Kidney (tissue), 14 donors: ENCODE results near the gene SMARCC2. TPM values are rescaled to one million over a fixed set of nuclear protein-coding genes. Genes with fewer than 3 reads are reported as not detected.

Source experiments
- DNase-seq, 5 donors: peaks; one replicate each; pipeline ENCODE4 v3.0.0-alpha.2; 2013 to 2020
- FAIRE-seq: peaks from 2 replicates; lab custom pipeline; 2012; peaks lifted over from hg19 to GRCh38; lab: Jason Lieb, UNC
- H3K27ac ChIP-seq, 2 donors: one replicate each; pipeline ENCODE4 v1.7.0; 2013; ENCODE audit warnings: low read depth in 2 of 2, low read length in 2 of 2, inconsistent platforms in 1 of 2
- H3K27me3 ChIP-seq: one replicate; pipeline ENCODE4 v1.7.1; 2013; ENCODE audit warnings: low read length, inconsistent platforms; ENCODE audit not compliant: control insufficient read depth, insufficient read depth
- H3K36me3 ChIP-seq, 3 donors: one replicate each; pipeline versions ENCODE4 v1.7.0 to v1.7.1; 2013; ENCODE audit warnings: low read length in 3 of 3, control low read depth in 1 of 3, inconsistent platforms in 1 of 3; ENCODE audit not compliant: insufficient read depth in 3 of 3, control insufficient read depth in 2 of 3
- H3K4me1 ChIP-seq, 3 donors: one replicate each; pipeline versions ENCODE4 v1.7.0 to v1.7.1; 2013; ENCODE audit warnings: low read length in 3 of 3, inconsistent platforms in 1 of 3, low read depth in 1 of 3; ENCODE audit not compliant: control insufficient read depth in 2 of 3, insufficient read depth in 2 of 3
- H3K4me3 ChIP-seq, 3 donors: one replicate each; pipeline versions ENCODE4 v1.7.0 to v1.8.1; 2013; ENCODE audit warnings: low read length in 3 of 3, control low read depth in 1 of 3, inconsistent platforms in 1 of 3
- H3K9ac ChIP-seq, 3 donors: one replicate each; pipeline versions ENCODE4 v1.7.0 to v1.7.1; 2013; ENCODE audit warnings: low read length in 3 of 3, control low read depth in 1 of 3, inconsistent platforms in 1 of 3
- H3K9me3 ChIP-seq, 3 donors: one replicate each; pipeline versions ENCODE4 v1.7.0 to v1.7.1; 2013; ENCODE audit warnings: low read length in 3 of 3, control low read depth in 1 of 3, inconsistent platforms in 1 of 3; ENCODE audit not compliant: control insufficient read depth in 2 of 3, insufficient read depth in 1 of 3
- intact Hi-C: fragments of 100-400 bp; cut with DNase I; formaldehyde crosslinking; loops from one replicate; pipeline ENCODE4 v1.11.1; 2022
- polyA plus RNA-seq: library from polyadenylated mRNA; stranded (reverse); fragments of 350-450 nt; fragmentation: Illumina TruSeq; extraction: RNeasy Lipid Tissue Mini Kit (QIAGEN cat#74804); gene quantifications from one replicate; pipeline ENCODE4 v1.2.3, GENCODE V29; 2014; ENCODE audit warnings: low read depth, low replicate concordance; ENCODE audit not compliant: insufficient read depth
- total RNA-seq: library from RNA; stranded (reverse); fragmentation: NEBNext Ultra II Directional; extraction: Animal tissue kit (Norgen Biotek cat#: 25700); gene quantifications from one replicate; pipeline ENCODE4 v1.2.1, GENCODE V29; 2021
- TF ChIP-seq, protein P1 (sequence below): IDR thresholded peaks from 3 replicates; pipeline ENCODE4 v1.5.1; 2012; ENCODE audit warnings: mild to moderate bottlenecking, moderate library complexity, borderline replicate concordance; ENCODE audit not compliant: insufficient read depth; ENCODE audit errors: extremely low read depth
- donor health status: control.
- donor health status: control.
- donor health status: control.
- donor health status: control.
- donor health status: control.
- donor health status: DM: yes; HTN: yes; CAD: no.
- donor health status: Normal renal cell carcinoma (clear cell type).

Gene SMARCC2
- total and polyA plus RNA-seq, 2 donors from 2014 or later, result 18.8 to 112 TPM

DNA sequence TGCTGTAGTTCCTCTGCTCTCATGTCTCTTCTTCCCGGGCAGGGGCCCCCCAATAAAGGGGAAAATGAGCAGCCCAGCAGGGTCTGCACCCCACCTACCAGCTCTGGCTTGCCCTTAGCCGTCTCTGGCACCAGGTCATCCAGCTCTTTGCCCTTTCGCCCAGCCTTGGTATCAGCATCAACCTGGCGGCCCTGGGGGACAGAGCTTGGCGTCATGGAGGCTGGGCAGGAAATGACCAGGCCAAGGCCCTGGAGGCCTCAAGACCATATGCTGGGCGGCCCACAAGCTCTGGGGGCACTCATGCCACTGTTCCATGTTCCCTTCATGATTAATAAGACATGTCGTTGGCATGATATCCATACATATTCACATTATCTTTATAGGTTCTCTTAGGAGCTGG is 16.4 kb downstream of the SMARCC2 start:
- no peaks in the 10 kb centered on the region for H3K9me3 ChIP-seq
- no peak for DNase-seq
- no peaks in the 10 kb centered on the region for H3K27me3 ChIP-seq
- no peak overlapping the region for H3K27ac ChIP-seq
- H3K4me1 ChIP-seq, result no peaks in the 10 kb centered on the region
- intact Hi-C loops, result no loop called here
- peaks cover 9 to 65% (median 40%) of the 10 kb centered on the region in 3 donors for H3K36me3 ChIP-seq
- no peak overlapping the region for H3K9ac ChIP-seq
- TF ChIP-seq, protein P1, sequence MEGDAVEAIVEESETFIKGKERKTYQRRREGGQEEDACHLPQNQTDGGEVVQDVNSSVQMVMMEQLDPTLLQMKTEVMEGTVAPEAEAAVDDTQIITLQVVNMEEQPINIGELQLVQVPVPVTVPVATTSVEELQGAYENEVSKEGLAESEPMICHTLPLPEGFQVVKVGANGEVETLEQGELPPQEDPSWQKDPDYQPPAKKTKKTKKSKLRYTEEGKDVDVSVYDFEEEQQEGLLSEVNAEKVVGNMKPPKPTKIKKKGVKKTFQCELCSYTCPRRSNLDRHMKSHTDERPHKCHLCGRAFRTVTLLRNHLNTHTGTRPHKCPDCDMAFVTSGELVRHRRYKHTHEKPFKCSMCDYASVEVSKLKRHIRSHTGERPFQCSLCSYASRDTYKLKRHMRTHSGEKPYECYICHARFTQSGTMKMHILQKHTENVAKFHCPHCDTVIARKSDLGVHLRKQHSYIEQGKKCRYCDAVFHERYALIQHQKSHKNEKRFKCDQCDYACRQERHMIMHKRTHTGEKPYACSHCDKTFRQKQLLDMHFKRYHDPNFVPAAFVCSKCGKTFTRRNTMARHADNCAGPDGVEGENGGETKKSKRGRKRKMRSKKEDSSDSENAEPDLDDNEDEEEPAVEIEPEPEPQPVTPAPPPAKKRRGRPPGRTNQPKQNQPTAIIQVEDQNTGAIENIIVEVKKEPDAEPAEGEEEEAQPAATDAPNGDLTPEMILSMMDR, result no peak
- no peak overlapping the region for H3K4me3 ChIP-seq
- FAIRE-seq, result no peak

DNA sequence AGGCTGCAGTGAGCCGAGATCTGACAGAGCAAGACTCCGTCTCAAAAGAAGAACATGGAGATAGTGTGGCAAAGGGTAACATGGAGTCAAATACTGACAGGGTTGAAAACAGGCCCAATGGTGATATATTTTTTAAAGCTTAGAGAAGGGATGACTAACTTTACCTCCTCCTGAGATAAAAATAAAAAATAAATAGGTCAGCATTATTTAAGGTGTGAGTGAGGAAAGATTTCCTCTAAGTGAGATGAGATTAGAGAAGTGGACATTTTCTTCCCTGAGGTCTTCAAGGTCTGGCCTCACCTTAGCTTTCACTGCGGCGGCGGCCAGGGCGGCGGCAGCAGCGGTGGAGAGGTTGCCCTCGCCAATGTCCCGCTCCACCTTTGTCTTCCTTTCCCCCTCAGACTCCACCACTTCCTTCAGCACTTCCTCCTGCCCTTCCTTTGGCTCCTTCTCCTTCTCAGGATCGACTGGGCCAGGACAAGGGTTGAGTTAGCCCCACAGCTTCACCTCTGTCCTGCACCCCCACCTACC is 20.0 kb downstream of the SMARCC2 start:
- FAIRE-seq (no peak), DNase-seq (no peak)
- no peaks in the 10 kb centered on the region for H3K4me1 ChIP-seq
- intact Hi-C loops, result no loop called here
- no peaks in the 10 kb centered on the region for H3K9me3 ChIP-seq
- H3K27me3 ChIP-seq, result no peaks in the 10 kb centered on the region
- TF ChIP-seq, protein P1, result no peak
- H3K9ac ChIP-seq, result no peak overlapping the region
- H3K27ac ChIP-seq, result no peak overlapping the region
- no peak overlapping the region for H3K4me3 ChIP-seq
- peaks cover 10 to 60% (median 44%) of the 10 kb centered on the region in 3 donors for H3K36me3 ChIP-seq

DNA sequence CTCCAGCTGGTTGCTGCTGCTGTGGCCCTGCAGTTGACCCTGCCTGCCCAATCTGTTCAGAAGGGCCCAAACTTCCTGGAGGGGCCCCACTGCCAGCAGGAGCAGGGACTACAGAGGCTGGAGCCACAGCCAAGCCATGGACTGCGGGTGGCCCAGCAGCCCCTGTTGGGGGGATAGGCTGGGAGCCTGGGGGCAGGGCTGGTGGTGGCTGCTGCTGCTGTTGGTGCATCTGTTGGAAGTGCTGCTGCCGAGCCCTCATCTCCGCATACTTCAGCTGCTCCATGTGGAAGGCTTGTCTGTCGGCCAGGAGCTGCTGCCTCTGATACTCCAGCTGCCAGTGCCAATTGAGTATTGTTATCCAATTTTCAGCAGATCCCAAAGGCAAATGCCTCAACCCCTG is 23.9 kb downstream of the SMARCC2 start:
- Histone ChIP-seq H3K27me3 (no peaks in the 10 kb centered on the region), H3K36me3 (peaks cover 14 to 62% (median 38%) of the 10 kb centered on the region in 3 donors), H3K4me3 (no peak overlapping the region), H3K4me1 (peaks cover 0 to 11% (median 10%) of the 10 kb centered on the region in 3 donors), H3K27ac (no peak overlapping the region), H3K9ac (no peak overlapping the region), H3K9me3 (no peaks in the 10 kb centered on the region)
- TF ChIP-seq, protein P1, result no peak
- FAIRE-seq (no peak), DNase-seq (no peak)
- intact Hi-C loops, result no loop called here

DNA sequence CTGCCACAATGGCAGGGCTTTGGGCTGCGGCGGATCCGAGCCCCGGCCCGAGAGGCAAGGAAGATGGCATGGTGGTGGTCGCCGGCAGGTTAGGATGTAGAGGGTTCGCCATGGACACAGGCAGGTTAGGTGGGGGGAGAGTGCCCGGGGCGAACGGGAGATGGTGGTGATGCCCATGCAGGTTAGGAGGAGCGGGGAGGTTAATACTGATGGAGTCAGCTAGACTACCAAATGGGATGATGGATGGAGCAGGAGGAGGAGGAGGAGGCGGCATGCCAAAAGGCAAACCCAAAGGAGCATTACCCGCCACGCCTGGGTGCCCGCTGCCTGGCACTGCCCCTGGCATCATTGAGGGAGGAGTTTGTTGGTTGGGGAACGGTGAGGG is 24.9 kb downstream of the SMARCC2 start:
- peaks cover 2 to 21% (median 20%) of the 10 kb centered on the region in 3 donors for H3K4me1 ChIP-seq
- no peak overlapping the region for H3K4me3 ChIP-seq
- TF ChIP-seq, protein P1, result no peak
- intact Hi-C loops, result no loop called here
- no peak overlapping the region for H3K9ac ChIP-seq
- FAIRE-seq (no peak), DNase-seq (no peak)
- H3K36me3 ChIP-seq, result peaks cover 16 to 62% (median 42%) of the 10 kb centered on the region in 3 donors
- no peaks in the 10 kb centered on the region for H3K9me3 ChIP-seq
- no peak overlapping the region for H3K27ac ChIP-seq
- H3K27me3 ChIP-seq, result no peaks in the 10 kb centered on the region
